HepG2 (cell line): Measurements from ENCODE around the gene PRDM11. TPM values are rescaled to one million over a fixed set of nuclear protein-coding genes. Genes with fewer than 3 reads are reported as not detected.

Source experiments
- ATAC-seq: fragments of 200-7000 bp; cut with Tn5 transposase; 3 replicates; pipeline ENCODE4 v1.9.1; 2020; ENCODE audit warnings: mild to moderate bottlenecking, moderate library complexity
- BruUV-seq: library from RNA; stranded (reverse); fragments of 400-500 nt; replicated peaks from 2 replicates; lab custom pipeline; 2021; lab: Mats Ljungman, UMichigan
- CTCF ChIA-PET: fragments of 300-600 bp; formaldehyde crosslinking; extraction: SDS; loops from one replicate; lab custom pipeline; 2021; ENCODE audit warnings: low total read pairs, inconsistent platforms, low intra/inter-chr PET ratio; lab: Yijun Ruan, JAX
- POLR2A ChIA-PET: fragments of 350-600 bp; sonication (Branson Sonifier 250); formaldehyde crosslinking; loops from one replicate; lab custom pipeline; 2020; ENCODE audit warnings: antibody characterized with exemption, inconsistent platforms; lab: Yijun Ruan, JAX
- DNase-seq: peaks from one replicate; pipeline ENCODE4 v3.0.0-alpha.2; 2015; ENCODE audit warnings: low spot score
- FAIRE-seq: peaks from 3 replicates; lab custom pipeline; 2011; peaks lifted over from hg19 to GRCh38; lab: Jason Lieb, UNC
- H2AFZ ChIP-seq: one replicate; pipeline ENCODE4 v1.6.1; 2011; ENCODE audit warnings: low read length, inconsistent platforms
- H3K27ac ChIP-seq: fragments of 300-600 bp; 3 replicates; pipeline ENCODE4 v1.8.0; 2011; ENCODE audit warnings: mixed run types, mild to moderate bottlenecking, mixed read lengths, low read length, inconsistent platforms; ENCODE audit not compliant: insufficient read depth; ENCODE audit errors: extremely low read length
- H3K27me3 ChIP-seq, 2 experiments: fragments of 200-600 bp in 1 of 2; 2 replicates in 1 of 2; 3 replicates in 1 of 2; pipeline versions ENCODE4 v1.6.0 to v1.8.0; 2011; ENCODE audit warnings: low read length in 2 of 2, mild to moderate bottlenecking in 2 of 2, moderate library complexity in 2 of 2, inconsistent platforms in 1 of 2; ENCODE audit not compliant: insufficient read depth in 2 of 2, control insufficient read depth in 1 of 2
- H3K36me3 ChIP-seq, 2 experiments: fragments of 200-600 bp in 1 of 2; replicated peaks in 1 of 2; 2 replicates in 1 of 2; 3 replicates in 1 of 2; pipeline versions ENCODE4 v1.5.1 to v1.8.0; 2011; ENCODE audit warnings: low read length in 2 of 2, inconsistent platforms in 1 of 2; ENCODE audit not compliant: insufficient read depth in 2 of 2, control insufficient read depth in 1 of 2
- H3K4me1 ChIP-seq: 2 replicates; pipeline ENCODE4 v1.5.1; 2012; ENCODE audit warnings: low read length, inconsistent platforms; ENCODE audit not compliant: insufficient read depth
- H3K4me2 ChIP-seq: 2 replicates; pipeline ENCODE4 v1.6.0; 2011; ENCODE audit warnings: low read depth, low read length, inconsistent platforms
- H3K4me3 ChIP-seq, 3 experiments: fragments of 200-600 bp in 1 of 3; sonication (generic), shearing (Covaris generic) in 1 of 3; replicated peaks in 1 of 3; 2 replicates each; pipeline ENCODE4 v1.5.1; 2011 to 2016; ENCODE audit warnings: low read length in 3 of 3, inconsistent platforms in 2 of 3, low read depth in 2 of 3, mild to moderate bottlenecking in 2 of 3, control low read depth in 1 of 3, mixed read lengths in 1 of 3; ENCODE audit not compliant: insufficient read depth in 1 of 3
- H3K79me2 ChIP-seq: one replicate; pipeline ENCODE4 v1.6.1; 2011; ENCODE audit warnings: low read length, inconsistent platforms; ENCODE audit not compliant: insufficient read depth
- H3K9ac ChIP-seq: 2 replicates; pipeline ENCODE4 v1.6.0; 2011; ENCODE audit warnings: mild to moderate bottlenecking, low read depth, low read length, inconsistent platforms; ENCODE audit not compliant: insufficient read depth
- H3K9me3 ChIP-seq: 2 replicates; pipeline ENCODE4 v1.5.1; 2012; ENCODE audit warnings: mild to moderate bottlenecking, low read length
- H4K20me1 ChIP-seq: 2 replicates; pipeline ENCODE4 v1.6.0; 2011; ENCODE audit warnings: inconsistent platforms, mild to moderate bottlenecking, low read length, moderate library complexity; ENCODE audit not compliant: insufficient read depth
- BRD4 ChIP-seq: sonication (generic); formaldehyde crosslinking; IDR thresholded peaks from 2 replicates; pipeline ENCODE4 v1.4.0; 2020; ENCODE audit warnings: missing genetic modification reagents
- GABPA ChIP-seq, 2 experiments: IDR thresholded peaks; 2 replicates each; pipeline ENCODE4 v1.6.1; 2011 to 2016; ENCODE audit warnings: low read depth in 2 of 2, low read length in 1 of 2, missing biosample characterization in 1 of 2, missing genetic modification characterization in 1 of 2
- KLF12 ChIP-seq: sonication (generic); formaldehyde crosslinking; IDR thresholded peaks from 2 replicates; pipeline ENCODE4 v1.4.0; 2020; ENCODE audit warnings: missing genetic modification reagents, borderline replicate concordance
- MTA3 ChIP-seq: sonication (generic); formaldehyde crosslinking; IDR thresholded peaks from 2 replicates; pipeline ENCODE4 v1.4.0; 2020; ENCODE audit warnings: missing genetic modification reagents
- MTERF4 ChIP-seq: sonication (generic); formaldehyde crosslinking; IDR thresholded peaks from 2 replicates; pipeline ENCODE4 v1.8.0; 2023; ENCODE audit warnings: mild to moderate bottlenecking, missing genetic modification reagents
- NCOR1 ChIP-seq: fragments of 200-600 bp; sonication (generic); IDR thresholded peaks from 2 replicates; pipeline ENCODE4 v1.7.0; 2017; ENCODE audit warnings: antibody characterized with exemption, low read length, borderline replicate concordance
- NFATC3 ChIP-seq: sonication (generic); formaldehyde crosslinking; IDR thresholded peaks from 2 replicates; pipeline ENCODE4 v1.5.1; 2020; ENCODE audit warnings: mild to moderate bottlenecking, missing genetic modification reagents
- NR1H2 ChIP-seq: sonication (generic); formaldehyde crosslinking; IDR thresholded peaks from 2 replicates; pipeline ENCODE4 v1.8.1; 2022; ENCODE audit warnings: low read depth, missing genetic modification reagents, borderline replicate concordance
- PTBP1 ChIP-seq: fragments of 200-400 bp; formaldehyde crosslinking; IDR thresholded peaks from 2 replicates; pipeline ENCODE4 v1.6.1; 2018; ENCODE audit warnings: low read length, low read depth; ENCODE audit not compliant: poor library complexity, severe bottlenecking
- SOX6 ChIP-seq, 2 experiments: fragments of 450-650 bp in 1 of 2; sonication (generic) in 1 of 2; formaldehyde crosslinking in 1 of 2; IDR thresholded peaks; 2 replicates each; pipeline versions ENCODE4 v1.4.0 to v1.6.1; 2017 to 2020; ENCODE audit warnings: antibody characterized with exemption in 1 of 2, mild to moderate bottlenecking in 1 of 2, missing genetic modification reagents in 1 of 2
- TMF1 ChIP-seq: sonication (generic); formaldehyde crosslinking; IDR thresholded peaks from 2 replicates; pipeline ENCODE4 v1.8.1; 2022; ENCODE audit warnings: low read depth, missing genetic modification reagents
- WIZ ChIP-seq: sonication (generic); formaldehyde crosslinking; IDR thresholded peaks from 2 replicates; pipeline ENCODE4 v1.5.1; 2020; ENCODE audit warnings: mild to moderate bottlenecking, missing genetic modification reagents
- ZBTB39 ChIP-seq: sonication (generic); formaldehyde crosslinking; IDR thresholded peaks from 2 replicates; pipeline ENCODE4 v1.5.0; 2020; ENCODE audit warnings: missing genetic modification reagents
- ZFP1 ChIP-seq: IDR thresholded peaks from 2 replicates; pipeline ENCODE4 v1.6.1; 2016
- ZFP82 ChIP-seq: sonication (generic); formaldehyde crosslinking; IDR thresholded peaks from 2 replicates; pipeline ENCODE4 v1.5.1; 2020; ENCODE audit warnings: mild to moderate bottlenecking, missing genetic modification reagents, borderline replicate concordance
- ZNF496 ChIP-seq: sonication (generic); formaldehyde crosslinking; IDR thresholded peaks from 2 replicates; pipeline ENCODE4 v1.8.1; 2023; ENCODE audit warnings: mild to moderate bottlenecking, moderate library complexity, missing genetic modification reagents; ENCODE audit not compliant: insufficient replicate concordance
- ZNF564 ChIP-seq: sonication (generic); formaldehyde crosslinking; IDR thresholded peaks from 2 replicates; pipeline ENCODE4 v1.8.1; 2023; ENCODE audit warnings: mild to moderate bottlenecking, missing genetic modification reagents
- ZNF576 ChIP-seq: sonication (generic); formaldehyde crosslinking; IDR thresholded peaks from 2 replicates; pipeline ENCODE4 v1.4.0; 2020; ENCODE audit warnings: mild to moderate bottlenecking, missing genetic modification reagents
- ZXDC ChIP-seq: sonication (generic); formaldehyde crosslinking; IDR thresholded peaks from 2 replicates; pipeline ENCODE4 v1.5.0; 2020; ENCODE audit warnings: mild to moderate bottlenecking, missing genetic modification reagents
- WGBS: methylation state at CpG from one replicate; pipeline ENCODE4 v1.1.6; 2017; ENCODE audit warnings: low lambda C conversion rate; 5-methylcytosine and 5-hydroxymethylcytosine counted together
- in situ Hi-C: cut with HindIII; loops from 2 replicates; pipeline ENCODE4 v1.10.0; 2017; ENCODE audit warnings: low pct_unique_long_range_greater_than_20kb; ENCODE audit not compliant: extremely low pct_ligation_motif_present
- intact Hi-C: fragments of 100-400 bp; cut with micrococcal nuclease; formaldehyde crosslinking; loops from one replicate; pipeline ENCODE4 v1.10.0; 2022; ENCODE audit not compliant: unreplicated experiment
- polyA plus RNA-seq, 8 experiments: library from polyadenylated mRNA; depleted of rRNA in 3 of 8; stranded (reverse) in 7 of 8; unstranded in 1 of 8; fragments of >200 nt; fragmentation: Illumina TruSeq in 4 of 8; extraction: Trizol in 4 of 8; gene quantifications; 2 replicates each; pipeline versions ENCODE4 v1.2.1 to v1.2.3, GENCODE V29; 2011 to 2016; ENCODE audit warnings: low read depth in 4 of 8, missing spikeins in 1 of 8, mixed read lengths in 1 of 8; ENCODE audit not compliant: insufficient read depth in 1 of 8
- total RNA-seq, 5 experiments: library from RNA; depleted of rRNA; stranded (reverse); fragments of >200 nt; fragmentation: Illumina TruSeq; extraction: Trizol; gene quantifications; 2 replicates each; pipeline ENCODE4 v1.2.3, GENCODE V29; 2016; ENCODE audit warnings: low read depth in 1 of 5

PRDM11 gene
- total and polyA plus RNA-seq, 2 of the 13 experiments (the other 11 are each of a cell fraction or from before 2014, with no cell fraction given) = 3.4 to 4.7 TPM

- H3K27me3 ChIP-seq = no peaks in the 10 kb centered on the region
- TF ChIP-seq PTBP1 = no peak
- no peak for TF ChIP-seq MTERF4
- no peak for TF ChIP-seq SOX6 (IDR thresholded peaks at IDR 0.05)
- TF ChIP-seq SOX6 (CRISPR knock-in tag; IDR thresholded peaks at IDR 0.05) = no peak
- no peak for TF ChIP-seq NFATC3 (CRISPR knock-in tag)
- no peak for TF ChIP-seq ZBTB39
- TF ChIP-seq ZNF496 (CRISPR knock-in tag) = no peak
- no peak for TF ChIP-seq NR1H2 (CRISPR knock-in tag)
- no peak for TF ChIP-seq ZFP1 (CRISPR knock-in tag)
- no peak for TF ChIP-seq ZFP82 (CRISPR knock-in tag)
- TF ChIP-seq BRD4 (CRISPR knock-in tag) = no peak
- TF ChIP-seq WIZ = no peak
- TF ChIP-seq ZNF576 (CRISPR knock-in tag) = no peak
- TF ChIP-seq GABPA (IDR thresholded peaks at IDR 0.05; ENCODE audit: low read depth, low read length) = no peak
- TF ChIP-seq GABPA (CRISPR knock-in tag; IDR thresholded peaks at IDR 0.05; ENCODE audit: low read depth) = no peak
- TF ChIP-seq MTA3 = no peak
- no peak for TF ChIP-seq NCOR1
- TF ChIP-seq ZNF564 (CRISPR knock-in tag) = no peak
- TF ChIP-seq ZXDC (CRISPR knock-in tag) = no peak
- no peak for TF ChIP-seq TMF1 (CRISPR knock-in tag)
- no peak for TF ChIP-seq KLF12 (CRISPR knock-in tag)
- TF ChIP-seq, all 625 proteins: peak for 0
- ATAC-seq (no peak), DNase-seq (no peak), FAIRE-seq (no peak)
- no peak overlapping the region for H3K27ac ChIP-seq
- no peaks in the 10 kb centered on the region for H4K20me1 ChIP-seq
- H2AFZ ChIP-seq = no peak overlapping the region
- no peak overlapping the region for H3K9ac ChIP-seq
- peaks cover 46% of the 10 kb centered on the region for H3K4me1 ChIP-seq
- H3K9me3 ChIP-seq = no peaks in the 10 kb centered on the region
- peaks cover 4% of the 10 kb centered on the region for H3K79me2 ChIP-seq
- POLR2A ChIA-PET = no interaction called here
- CTCF ChIA-PET = no interaction called here
- WGBS = 100% methylated on average over 6 of the region's 6 CpGs
- in situ Hi-C loops = no loop called here
- H3K4me3 ChIP-seq = no peak overlapping the region
- intact Hi-C loops = no loop called here
- no peaks in the 10 kb centered on the region for H3K36me3 ChIP-seq
- BruUV-seq = no TSS peak
- H3K4me2 ChIP-seq = no peak overlapping the region
Measured at GRCh38 chr11:45154276-45154675, 7.8 kb downstream of the PRDM11 start.
